Activated naive CD4-positive, alpha-beta T cell treated with anti-CD3 and anti-CD28 coated beads, Interleukin-2, amount 50 U/mL, for 72 hours (primary cell): ENCODE data around the gene PAFAH1B1. TPM values are rescaled to one million over a fixed set of nuclear protein-coding genes. Genes with fewer than 3 reads are reported as not detected.
"Not testable (repeated sequence)": the region's sequence is repeated elsewhere in the genome, so short reads cannot be mapped to it uniquely, and the experiment has no call there.

Experiments
- ATAC-seq, 2 donors: fragments of 150-1000 bp; cut with Tn5 transposase; 2 replicates each; pipeline ENCODE4 v1.10.0; 2021; ENCODE audit warnings: mild to moderate bottlenecking in 2 of 2, moderate library complexity in 2 of 2
- DNase-seq, 2 donors: peaks; one replicate each; pipeline ENCODE4 v3.0.0; 2021 to 2022; ENCODE audit warnings: low spot score in 2 of 2
- H3K27ac Mint-ChIP-seq, 2 donors: one replicate each; pipeline ENCODE4 v1.8.0; 2022; ENCODE audit warnings: mild to moderate bottlenecking in 2 of 2, mixed read lengths in 2 of 2
- H3K36me3 Mint-ChIP-seq, 2 donors: one replicate each; pipeline ENCODE4 v1.8.0; 2022; ENCODE audit warnings: mixed read lengths in 2 of 2
- H3K9me3 Mint-ChIP-seq, 2 donors: one replicate each; pipeline ENCODE4 v1.8.0; 2022; ENCODE audit warnings: mixed read lengths in 2 of 2
- total RNA-seq, 2 donors: library from RNA; stranded (reverse); gene quantifications; one replicate each; pipeline ENCODE4 v1.2.3, GENCODE V29; 2022

Gene PAFAH1B1
- total RNA-seq, 2 donors from 2014 or later, result 170 to 190 TPM

DNA sequence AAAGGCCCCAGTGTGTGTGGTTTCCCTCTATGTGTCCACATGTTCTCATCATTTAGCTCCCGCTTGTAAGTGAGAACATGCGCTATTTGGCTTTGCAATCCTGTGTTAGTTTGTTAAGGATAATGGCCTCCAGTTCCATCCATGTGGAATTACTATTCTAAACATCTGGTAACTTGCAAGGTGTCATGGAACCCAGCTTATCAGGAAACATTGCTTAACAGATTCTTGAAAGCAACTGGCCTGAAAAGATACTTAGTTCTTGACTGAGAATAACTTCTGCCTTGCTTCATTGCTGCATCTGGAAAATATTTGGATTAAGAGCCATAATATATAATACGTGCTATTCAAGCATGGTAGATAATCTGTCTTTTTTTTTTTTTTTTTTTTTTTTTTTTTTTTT, 27.8 kb downstream of the PAFAH1B1 start:
- Mint-ChIP-seq H3K27ac (no peak overlapping the region), H3K36me3 (peaks cover 0 to 43% of the 10 kb centered on the region in 2 donors), H3K9me3 (no peaks in the 10 kb centered on the region)
- DNase-seq, result no peak
- ATAC-seq, result no peak

DNA sequence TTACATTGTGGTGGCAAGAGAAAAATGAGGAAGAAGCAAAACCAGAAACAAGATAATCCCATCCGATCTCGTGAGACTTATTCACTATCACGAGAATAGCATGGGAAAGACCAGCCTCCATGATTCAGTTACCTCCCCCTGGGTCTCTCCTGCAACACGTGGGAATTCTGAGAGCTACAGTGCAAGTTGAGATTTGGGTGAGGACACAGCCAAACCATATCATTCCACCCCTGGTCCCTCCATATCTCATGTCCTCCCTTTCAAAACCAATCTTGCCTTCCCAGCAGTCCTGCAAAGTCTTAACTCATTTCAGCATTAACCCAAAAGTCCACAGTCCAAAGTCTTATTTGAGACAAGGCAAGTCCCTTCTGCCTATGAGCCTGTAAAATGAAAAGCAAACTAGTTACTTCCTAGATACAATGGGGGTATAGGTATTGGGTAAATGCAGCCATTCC, 28.5 kb downstream of the PAFAH1B1 start:
- H3K9me3 Mint-ChIP-seq, ATAC-seq, DNase-seq: not testable (repeated sequence)
- Mint-ChIP-seq H3K36me3 (peaks cover 0 to 47% of the 10 kb centered on the region in 2 donors), H3K27ac (peak overlapping the region in 1 of 2 donors; percentile 75)

DNA sequence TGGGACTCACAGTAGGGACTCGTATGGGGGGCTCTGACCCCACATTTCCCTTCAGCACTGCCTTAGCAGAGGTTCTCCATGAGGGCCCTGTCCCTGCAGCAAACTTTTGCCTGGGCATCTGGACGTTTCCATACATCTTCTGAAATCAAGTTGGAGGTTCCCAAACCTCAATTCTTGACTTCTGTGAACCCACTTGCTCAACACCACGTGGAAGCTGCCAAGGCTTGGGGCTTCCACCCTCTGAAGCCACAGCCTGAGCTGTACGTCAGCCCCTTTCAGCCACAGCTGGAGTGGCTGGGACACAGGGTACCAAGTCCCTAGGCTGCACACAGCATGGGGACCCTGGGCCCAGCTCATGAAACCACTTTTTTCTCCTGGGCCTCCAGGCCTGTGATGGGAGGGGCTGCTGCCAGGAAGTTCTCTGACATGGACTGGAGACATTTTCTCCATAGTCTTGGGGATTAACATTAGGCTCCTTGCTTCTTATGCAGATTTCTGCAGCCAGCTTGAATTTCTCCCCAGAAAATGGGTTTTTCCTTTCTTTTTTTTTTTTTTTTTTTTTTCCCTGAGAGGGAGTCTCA, 29.4 kb downstream of the PAFAH1B1 start:
- not testable (repeated sequence) for DNase-seq, H3K9me3 Mint-ChIP-seq, ATAC-seq, H3K27ac Mint-ChIP-seq
- H3K36me3 Mint-ChIP-seq, result peaks cover 0 to 49% of the 10 kb centered on the region in 2 donors

DNA sequence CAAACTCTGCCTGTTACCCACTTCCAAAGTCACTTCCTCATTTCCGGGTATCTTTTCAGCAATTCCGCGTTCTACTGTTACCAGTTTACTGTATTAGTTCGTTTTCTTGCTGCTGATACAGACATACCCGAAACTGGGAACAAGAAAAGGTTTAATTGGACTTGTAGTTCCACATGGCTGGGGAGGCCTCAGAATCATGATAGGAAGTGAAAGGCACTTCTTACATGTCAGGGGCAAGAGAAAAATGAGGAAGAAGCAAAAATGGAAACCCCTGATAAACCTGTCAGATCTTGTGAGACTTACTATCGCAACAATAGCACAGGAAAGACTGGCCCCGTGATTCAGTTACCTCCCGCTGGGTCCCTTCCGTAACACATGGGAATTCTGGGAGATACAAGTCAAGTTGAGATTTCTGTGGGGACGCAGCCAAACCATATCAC, 30.9 kb downstream of the PAFAH1B1 start:
- no peak for DNase-seq
- no peak for ATAC-seq
- Mint-ChIP-seq H3K36me3 (peaks cover 0 to 64% of the 10 kb centered on the region in 2 donors), H3K27ac (peak overlapping the region; percentile 48 to 68), H3K9me3 (peaks cover 0 to 13% of the 10 kb centered on the region in 2 donors)

DNA sequence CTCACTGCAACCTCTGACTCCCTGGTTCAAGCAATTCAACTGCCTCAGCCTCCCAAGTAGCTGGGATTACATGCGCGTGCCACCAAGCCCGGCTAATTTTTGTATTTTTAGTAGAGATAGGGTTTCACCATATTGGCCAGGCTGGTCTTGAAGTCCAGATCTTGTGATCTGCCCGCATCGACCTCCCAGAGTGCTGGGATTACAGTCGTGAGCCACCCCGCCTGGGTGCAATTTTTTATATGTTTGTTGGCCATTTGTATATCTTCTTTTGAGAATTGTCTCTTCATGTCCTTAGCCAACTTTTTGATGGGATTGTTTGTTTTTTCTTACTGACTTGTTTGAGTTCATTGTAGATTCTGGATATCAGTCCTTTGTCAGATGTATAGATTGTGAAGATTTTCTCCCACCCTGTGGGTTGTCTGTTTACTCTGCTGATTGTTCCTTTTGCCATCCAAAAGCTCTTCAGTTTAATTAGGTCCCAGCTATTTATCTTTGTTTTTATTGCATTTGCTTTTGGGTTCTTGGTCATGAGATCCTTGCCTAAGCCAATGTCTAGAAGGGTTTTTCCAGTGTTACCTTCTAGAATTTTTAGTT, 33.3 kb downstream of the PAFAH1B1 start:
- H3K36me3 Mint-ChIP-seq, result peaks cover 0 to 70% of the 10 kb centered on the region in 2 donors
- peaks cover 0 to 13% of the 10 kb centered on the region in 2 donors for H3K9me3 Mint-ChIP-seq
- not testable (repeated sequence) for ATAC-seq, H3K27ac Mint-ChIP-seq, DNase-seq

DNA sequence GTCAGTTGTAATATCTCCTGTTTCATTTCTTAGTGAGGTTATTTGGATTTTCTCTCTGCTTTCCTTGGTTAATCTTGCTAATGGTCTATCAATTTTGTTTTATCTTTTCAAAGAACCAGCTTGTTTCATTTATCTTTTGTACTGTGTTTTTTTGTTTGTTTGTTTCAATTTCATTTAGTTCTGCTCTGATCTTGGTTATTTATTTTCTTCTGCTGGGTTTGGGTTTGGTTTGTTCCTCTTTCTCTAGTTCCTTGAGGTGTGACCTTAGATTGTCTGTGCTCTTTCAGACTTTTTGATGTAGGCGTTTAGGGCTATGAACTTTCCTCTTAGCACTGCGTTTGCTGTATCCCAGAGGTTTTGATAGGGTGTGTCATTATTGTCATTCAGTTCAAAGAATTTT, 35.5 kb downstream of the PAFAH1B1 start:
- ATAC-seq, DNase-seq: not testable (repeated sequence)
- Mint-ChIP-seq H3K36me3 (peaks cover 0 to 52% of the 10 kb centered on the region in 2 donors), H3K9me3 (peaks cover 0 to 13% of the 10 kb centered on the region in 2 donors), H3K27ac (peak overlapping the region; percentile 8 to 23)

DNA sequence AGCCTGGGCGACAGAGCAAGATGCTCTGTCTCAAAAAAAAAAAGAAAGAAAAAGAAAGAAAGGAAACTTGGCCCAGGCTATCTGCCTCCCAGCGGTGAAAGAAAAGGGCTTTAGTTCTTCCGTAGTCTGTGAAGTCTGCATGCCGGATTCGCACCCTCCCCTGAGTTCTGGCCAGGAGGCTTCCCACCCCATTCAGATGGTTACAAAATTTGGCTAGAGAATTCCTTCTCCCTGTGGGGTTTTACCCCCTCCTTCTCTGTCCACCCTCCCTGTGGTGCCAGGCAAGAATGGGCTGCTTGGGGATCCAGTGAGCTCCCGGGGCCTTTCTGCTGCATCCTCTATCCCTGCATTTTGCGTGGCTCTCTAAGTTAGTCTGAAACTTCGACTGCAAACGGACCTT, 37.8 kb downstream of the PAFAH1B1 start:
- DNase-seq (no peak), ATAC-seq (no peak)
- peaks cover 0 to 13% of the 10 kb centered on the region in 2 donors for H3K9me3 Mint-ChIP-seq
- peak overlapping the region; percentile 4 to 70 for H3K27ac Mint-ChIP-seq
- H3K36me3 Mint-ChIP-seq, result peaks cover 0 to 42% of the 10 kb centered on the region in 2 donors

DNA sequence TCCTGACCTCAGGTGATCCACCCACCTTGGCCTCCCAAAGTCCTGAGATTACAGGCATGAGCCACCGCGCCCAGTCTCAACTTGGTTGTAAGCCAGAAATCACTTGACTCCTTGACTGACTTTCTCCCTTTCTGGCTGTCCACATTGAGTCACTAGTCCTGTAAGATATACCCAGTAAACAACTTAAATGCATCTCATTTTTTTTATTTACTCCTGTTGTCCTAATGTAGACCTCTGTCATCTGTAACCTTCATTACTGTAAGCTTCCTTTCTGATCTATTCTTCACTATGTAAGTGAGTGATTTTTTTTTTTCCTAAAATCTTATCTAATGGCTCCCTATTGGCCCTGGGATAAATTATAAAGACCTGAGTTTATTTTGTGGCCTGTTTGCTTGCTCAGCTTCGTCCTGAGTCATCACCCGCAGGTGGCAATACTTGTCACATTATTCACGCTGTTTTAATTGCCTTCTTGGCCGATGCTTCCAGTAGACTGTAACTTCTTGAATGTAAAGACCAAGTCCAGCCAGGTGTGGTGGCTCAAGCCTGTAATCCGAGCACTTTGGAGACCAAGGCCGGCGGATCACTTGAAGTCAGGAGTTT, 41.0 kb downstream of the PAFAH1B1 start:
- peaks cover 0 to 20% of the 10 kb centered on the region in 2 donors for H3K36me3 Mint-ChIP-seq
- DNase-seq (no peak), ATAC-seq (peak in 1 of 2 donors; percentile 30)
- H3K9me3 Mint-ChIP-seq, result no peaks in the 10 kb centered on the region
- H3K27ac Mint-ChIP-seq, result no peak overlapping the region

DNA sequence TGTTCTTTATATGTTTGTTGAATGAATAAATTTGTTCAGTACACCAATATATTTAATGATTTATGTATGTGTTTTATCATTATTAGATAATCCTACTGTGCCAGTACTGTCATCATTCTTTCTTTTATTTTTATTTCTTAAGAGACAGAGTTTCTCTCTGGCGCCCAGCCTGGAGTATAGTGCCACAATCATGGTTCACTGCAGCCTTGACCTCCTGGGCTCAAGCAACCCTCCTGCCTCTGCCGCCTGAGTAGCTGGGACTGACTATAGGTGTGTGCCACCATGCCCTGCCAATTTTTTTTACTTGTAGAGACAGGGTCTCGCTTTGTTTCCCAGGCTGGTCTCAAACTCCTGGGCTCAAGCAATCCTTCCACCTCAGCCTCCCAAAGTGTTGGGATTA, 41.8 kb downstream of the PAFAH1B1 start:
- Mint-ChIP-seq H3K9me3 (no peaks in the 10 kb centered on the region), H3K27ac (no peak overlapping the region), H3K36me3 (peaks cover 0 to 12% of the 10 kb centered on the region in 2 donors)
- DNase-seq, result no peak
- ATAC-seq, result no peak

DNA sequence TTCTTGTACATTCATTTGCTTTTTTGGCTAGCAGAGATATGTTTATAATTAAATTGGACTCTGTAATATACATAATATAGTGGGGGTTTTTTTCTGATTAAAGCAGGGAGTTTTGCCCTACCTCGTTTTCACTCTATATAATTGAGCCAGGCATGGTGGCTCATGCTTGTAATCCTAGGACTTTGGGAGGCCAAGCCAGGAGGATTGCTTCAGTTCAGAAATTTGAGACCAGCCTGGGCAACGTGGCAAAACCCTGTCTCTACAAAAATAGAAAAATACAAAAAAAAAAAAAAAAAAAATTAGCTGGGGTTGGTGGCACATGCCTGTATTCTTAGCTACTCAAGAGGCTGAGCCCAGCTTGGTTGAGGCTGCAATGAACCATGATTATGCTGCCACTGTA, 42.2 kb downstream of the PAFAH1B1 start:
- H3K9me3 Mint-ChIP-seq, result no peaks in the 10 kb centered on the region
- DNase-seq (no peak), ATAC-seq (no peak)
- no peak overlapping the region for H3K27ac Mint-ChIP-seq
- H3K36me3 Mint-ChIP-seq, result peaks cover 0 to 8% of the 10 kb centered on the region in 2 donors

DNA sequence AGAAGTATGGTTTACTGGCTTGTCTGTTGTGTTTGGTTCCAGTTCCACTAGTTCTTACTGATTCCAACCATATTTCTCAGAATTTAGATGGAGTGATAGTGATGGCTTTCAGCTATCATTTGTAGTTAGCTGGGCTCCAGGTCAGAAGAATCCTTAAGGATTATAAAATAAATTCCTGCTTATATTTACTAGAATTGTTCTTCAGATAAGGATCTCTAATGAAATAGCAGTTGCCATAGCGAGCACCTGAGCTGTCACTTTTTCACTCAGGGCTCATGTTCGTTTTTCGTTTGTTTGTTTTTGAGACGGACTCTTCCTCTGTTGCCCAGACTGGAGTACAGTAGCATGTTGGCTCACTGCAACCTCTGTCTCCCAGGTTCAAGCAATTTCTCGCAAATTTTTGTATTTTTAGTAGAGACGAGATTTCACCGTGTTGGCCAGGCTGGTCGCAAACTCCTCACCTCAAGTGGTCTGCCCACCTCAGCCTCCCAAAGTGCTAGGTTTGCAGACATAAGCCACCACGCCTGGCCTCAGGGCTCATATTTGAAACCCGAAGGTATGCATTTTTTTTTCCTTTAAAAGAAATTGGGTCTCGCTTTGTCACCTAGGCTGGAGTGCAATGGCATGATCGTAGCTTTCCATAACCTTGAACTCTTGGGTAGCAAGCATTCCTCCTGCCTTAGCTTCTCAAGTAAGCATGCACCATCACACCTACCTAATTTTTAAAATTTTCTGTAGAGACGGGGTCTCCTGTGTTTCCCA, 42.9 kb downstream of the PAFAH1B1 start:
- Mint-ChIP-seq H3K9me3 (no peaks in the 10 kb centered on the region), H3K27ac (no peak overlapping the region), H3K36me3 (peaks cover 0 to 6% of the 10 kb centered on the region in 2 donors)
- ATAC-seq, result no peak
- no peak for DNase-seq

DNA sequence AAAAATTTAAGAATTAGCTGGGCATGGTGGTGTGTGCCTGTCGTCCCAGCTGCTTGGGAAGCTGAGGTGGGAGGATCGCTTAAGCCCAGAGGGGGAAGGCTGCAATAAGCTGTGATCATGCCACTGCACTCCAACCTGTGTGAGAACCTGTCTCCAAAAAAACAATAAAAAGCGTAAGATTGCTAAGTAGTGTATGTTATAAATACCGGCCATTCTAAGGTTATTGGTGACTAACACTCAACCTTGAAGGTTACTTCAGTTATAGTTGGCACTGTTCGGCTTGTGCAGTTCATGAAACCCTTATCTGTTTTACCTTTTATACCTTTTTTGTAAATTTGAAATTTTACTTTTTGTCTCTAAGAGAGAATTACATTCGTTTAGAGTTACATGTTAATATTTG, 44.0 kb downstream of the PAFAH1B1 start:
- no peak for DNase-seq
- peaks cover 0 to 6% of the 10 kb centered on the region in 2 donors for H3K36me3 Mint-ChIP-seq
- H3K27ac Mint-ChIP-seq, result no peak overlapping the region
- no peak for ATAC-seq
- H3K9me3 Mint-ChIP-seq, result no peaks in the 10 kb centered on the region

DNA sequence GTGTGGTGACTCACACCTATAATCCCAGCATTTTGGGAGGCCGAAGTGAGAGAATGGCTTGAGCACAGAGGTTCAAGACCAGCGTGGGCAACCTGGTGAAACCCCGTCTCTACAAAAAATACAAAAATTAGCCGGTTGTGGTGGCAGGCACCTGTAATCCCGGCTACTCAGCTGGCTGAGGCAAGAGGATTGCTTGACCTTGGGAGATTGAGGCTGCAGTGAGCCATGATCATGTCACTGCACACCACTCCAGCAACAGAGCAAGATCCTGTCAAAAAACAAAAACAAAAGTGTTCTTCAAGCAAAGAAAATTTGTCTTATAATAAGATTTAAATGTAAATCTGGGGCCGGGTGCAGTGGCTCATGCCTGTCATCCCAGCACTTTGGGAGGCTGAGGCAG, 51.5 kb downstream of the PAFAH1B1 start:
- DNase-seq, result no peak
- Mint-ChIP-seq H3K9me3 (no peaks in the 10 kb centered on the region), H3K36me3 (peaks cover 0 to 3% of the 10 kb centered on the region in 2 donors), H3K27ac (no peak overlapping the region)
- ATAC-seq, result no peak

DNA sequence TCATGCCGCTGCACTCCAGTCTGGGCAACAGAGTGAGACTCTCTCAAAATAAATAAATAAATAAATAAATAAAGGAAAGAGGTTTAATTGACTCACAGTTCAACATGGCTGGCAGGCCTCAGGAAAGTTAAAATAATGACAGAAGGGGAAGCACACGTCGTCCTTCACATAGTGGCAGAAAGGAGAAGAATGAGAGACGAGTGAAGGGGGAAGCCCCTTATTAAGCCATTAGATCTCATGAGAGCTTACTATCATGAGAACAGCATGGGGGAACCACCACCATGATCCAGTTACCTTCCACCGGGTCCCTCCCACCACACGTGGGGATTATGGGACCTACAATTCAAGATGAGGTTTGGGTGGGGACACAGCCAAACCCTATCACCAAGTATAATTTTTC, 54.5 kb downstream of the PAFAH1B1 start:
- DNase-seq (no peak), ATAC-seq (no peak)
- Mint-ChIP-seq H3K9me3 (peaks cover 0 to 5% of the 10 kb centered on the region in 2 donors), H3K36me3 (peaks cover 12 to 31% of the 10 kb centered on the region in 2 donors), H3K27ac (no peak overlapping the region)

DNA sequence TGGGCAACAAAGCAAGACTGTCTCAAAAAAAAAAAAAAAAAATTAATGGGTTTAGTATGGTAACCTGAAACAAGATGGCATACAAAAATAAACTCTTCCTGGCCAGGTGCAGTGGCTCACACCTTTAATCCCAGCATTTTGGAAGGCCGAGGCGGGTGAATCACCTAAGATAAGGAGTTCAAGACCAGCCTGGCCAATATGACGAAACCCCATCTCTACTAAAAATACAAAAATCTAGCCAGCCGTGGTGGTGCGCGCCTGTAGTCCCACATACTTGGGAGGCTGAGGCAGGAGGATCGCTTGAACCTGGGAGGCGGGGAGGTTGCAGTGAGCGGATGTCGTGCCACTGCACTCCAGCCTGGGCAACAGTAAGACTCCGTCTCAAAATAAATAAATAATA, 55.7 kb downstream of the PAFAH1B1 start:
- no peak for DNase-seq
- Mint-ChIP-seq H3K36me3 (peaks cover 12 to 32% of the 10 kb centered on the region in 2 donors), H3K27ac (no peak overlapping the region), H3K9me3 (peaks cover 0 to 5% of the 10 kb centered on the region in 2 donors)
- ATAC-seq, result no peak

DNA sequence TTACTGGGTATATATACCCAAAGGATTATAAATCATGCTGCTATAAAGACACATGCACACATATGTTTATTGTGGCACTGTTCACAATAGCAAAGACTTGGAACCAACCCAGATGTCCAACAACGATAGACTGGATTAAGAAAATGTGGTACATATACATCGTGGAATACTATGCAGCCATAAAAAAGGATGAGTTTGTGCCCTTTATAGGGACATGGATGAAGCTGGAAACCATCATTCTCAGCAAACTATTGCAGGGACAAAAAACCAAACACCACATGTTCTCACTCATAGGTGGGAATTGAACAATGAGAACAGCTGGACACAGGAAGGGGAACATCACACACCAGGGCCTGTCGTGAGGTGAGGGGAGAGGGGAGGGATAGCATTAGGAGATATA, 59.5 kb downstream of the PAFAH1B1 start:
- Mint-ChIP-seq H3K27ac (peak overlapping the region in 1 of 2 donors; percentile 51), H3K36me3 (peaks cover 12 to 32% of the 10 kb centered on the region in 2 donors)
- H3K9me3 Mint-ChIP-seq, ATAC-seq, DNase-seq: not testable (repeated sequence)

DNA sequence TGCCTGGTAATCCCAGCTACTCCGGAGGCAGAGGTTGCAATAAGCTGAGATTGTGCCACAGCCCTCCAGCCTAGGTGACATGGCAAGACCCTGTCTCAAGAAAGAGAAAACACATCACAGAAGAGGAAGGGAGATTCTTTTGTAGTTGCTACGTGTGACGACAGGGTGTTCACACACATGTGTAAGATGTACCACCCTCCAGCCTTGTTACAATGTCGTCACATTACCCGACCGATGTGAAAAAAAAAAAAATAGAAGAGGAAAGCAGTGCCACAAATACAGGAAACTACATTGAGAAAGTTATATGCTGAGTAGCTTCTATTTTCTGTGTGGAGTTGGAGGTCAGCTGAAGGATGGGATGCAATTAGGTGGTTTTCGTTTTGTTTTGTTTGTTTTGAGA, 62.1 kb downstream of the PAFAH1B1 start:
- DNase-seq (no peak), ATAC-seq (no peak)
- H3K9me3 Mint-ChIP-seq, result peaks cover 0 to 10% of the 10 kb centered on the region in 2 donors
- H3K27ac Mint-ChIP-seq, result peak overlapping the region in 1 of 2 donors; percentile 37
- H3K36me3 Mint-ChIP-seq, result peaks cover 12 to 32% of the 10 kb centered on the region in 2 donors
